ENCODE measurements around the gene PPFIBP1. TPM values are rescaled to one million over a fixed set of nuclear protein-coding genes. Genes with fewer than 3 reads are reported as not detected.
"Not testable (repeated sequence)": the region's sequence is repeated elsewhere in the genome, so short reads cannot be mapped to it uniquely, and the experiment has no call there.

PPFIBP1 gene
- total and polyA plus RNA-seq, 2 of the 4 experiments (the other 2 are of a cell fraction) = 30.4 to 72.2 TPM

DNA sequence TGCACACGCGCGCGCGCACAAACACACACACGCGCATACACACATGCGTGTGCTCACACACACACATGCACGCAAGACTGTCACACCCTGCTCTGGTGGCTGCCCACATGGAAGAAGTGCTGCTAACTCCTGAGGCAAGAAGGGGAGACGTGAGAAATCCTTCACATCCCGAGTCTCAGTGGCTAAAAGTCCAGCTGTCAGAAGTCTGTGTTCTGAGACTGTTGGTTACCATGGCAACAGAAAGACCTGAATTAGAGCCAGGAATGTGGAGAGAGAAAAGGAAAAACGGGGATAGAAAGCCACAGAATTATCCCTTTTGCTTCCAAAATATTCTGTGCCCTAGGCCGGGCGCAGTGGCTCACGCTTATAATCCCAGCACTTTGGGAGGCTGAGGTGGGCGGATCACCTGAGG, 71.2 kb downstream of the PPFIBP1 start:
- Histone ChIP-seq H3K79me1 (ENCODE audit: low read depth in 1 of 2, low read length in 2 of 2) (peaks cover 28 to 74% of the 10 kb centered on the region in 2 experiments), H3K27me3 (ENCODE audit: control insufficient read depth, insufficient read depth, low read length) (no peaks in the 10 kb centered on the region), H3K56ac (ENCODE audit: extremely low read depth, insufficient read depth, low read length) (no peak overlapping the region), H2BK5ac (ENCODE audit: low read depth, low read length, poor library complexity, severe bottlenecking) (no peak overlapping the region), H2AK5ac (ENCODE audit: low read depth, low read length) (peak overlapping the region; percentile 98), H3K23ac (ENCODE audit: low read depth, low read length) (peak overlapping the region; percentile 90; the same call in 1 of the 2 replicates), H4K8ac (ENCODE audit: low read depth in 2 of 2, low read length in 2 of 2) (peak overlapping the region in 1 of 2 experiments; percentile 40; a peak in 1 of 4 replicates), H3K18ac (ENCODE audit: low read depth, low read length) (no peak overlapping the region), H3K4me3 (ENCODE audit: insufficient read depth, low read depth, low read length) (no peak overlapping the region), H3K27ac (ENCODE audit: insufficient read depth, low read length) (no peak overlapping the region), H2AK9ac (replicated peaks; ENCODE audit: low read depth, low read length, poor library complexity) (peak overlapping the region; percentile 70), H2AFZ (replicated peaks; ENCODE audit: low read length, poor library complexity) (peak overlapping the region; percentile 49), H2BK15ac (ENCODE audit: low read depth, low read length) (no peak overlapping the region; the same call in 2 of the 3 replicates), H4K5ac (ENCODE audit: low read depth, low read length) (no peak overlapping the region), H3K9ac (ENCODE audit: low read depth, low read length) (no peak overlapping the region), H3K9me3 (ENCODE audit: control insufficient read depth, insufficient read depth, low read length) (no peaks in the 10 kb centered on the region), H3K4me1 (ENCODE audit: control insufficient read depth, insufficient read depth, low read length) (peaks cover 7% of the 10 kb centered on the region), H2BK120ac (ENCODE audit: low read depth, low read length) (no peak overlapping the region), H2BK20ac (ENCODE audit: low read depth, low read length) (0 out of 2 replicates have a peak overlapping the region, but pooled peaks have one; percentile 38), H3K36me3 (ENCODE audit: control insufficient read depth, insufficient read depth, low read length) (no peaks in the 10 kb centered on the region; the same call in 1 of the 2 replicates), H3K9me1 (ENCODE audit: insufficient read depth, low read length) (peaks cover 12% of the 10 kb centered on the region), H3K4me2 (ENCODE audit: low read depth, low read length) (peak overlapping the region; percentile 18; the same call in 1 of the 2 replicates), H3K4ac (ENCODE audit: low read depth, low read length) (no peak overlapping the region), H3K14ac (replicated peaks; ENCODE audit: low read depth, low read length) (peak overlapping the region; percentile 93; the same call in 1 of the 2 replicates), H4K91ac (ENCODE audit: insufficient read depth, low read depth, low read length) (no peak overlapping the region), H4K20me1 (ENCODE audit: insufficient read depth, low read length) (peaks cover 16% of the 10 kb centered on the region)
- TF ChIP-seq NFE2L2 (IDR thresholded peaks at IDR 0.05; ENCODE audit: low read depth, low read length) (no peak), CHD1 (IDR thresholded peaks at IDR 0.05; ENCODE audit: low read depth, low read length) (no peak), SMC3 (IDR thresholded peaks at IDR 0.05; ENCODE audit: low read depth, low read length) (no peak), FOS (IDR thresholded peaks at IDR 0.05; ENCODE audit: low read depth, low read length) (no peak), CEBPB (IDR thresholded peaks at IDR 0.05; ENCODE audit: low read depth, low read length) (no peak), MXI1 (IDR thresholded peaks at IDR 0.05; ENCODE audit: borderline replicate concordance, low read depth, low read length) (peak; percentile 62; the same call in 1 of the 2 replicates), POLR2A (IDR thresholded peaks at IDR 0.05; ENCODE audit: low read depth, low read length) (no peak)
- BruUV-seq (replicated peaks) = no TSS peak
- in situ Hi-C loops (cut with MboI; ENCODE audit: low sequenced_read_pairs) (no loop called here), intact Hi-C loops (cut with micrococcal nuclease) (no loop called here), dilution Hi-C loops (cut with HindIII; ENCODE audit: low sequenced_read_pairs, unreplicated experiment) (no loop called here)
- 39% methylated on average over 3 of the region's 16 CpGs; no CpG with 5 or more reads in 1 of the 2 experiments for WGBS, 2 experiments (ENCODE audit: extremely low coverage in 2 of 2, insufficient read length in 1 of 2)
- ChIA-PET CTCF (interaction anchor here (0.5 kb wide), 1 partner anchor 493 kb away, joined by 6 read pairs; no protein-coding TSS in a partner anchor), POLR2A (ENCODE audit: unreplicated experiment) (no interaction called here)
- peak; percentile 89 for DNase-seq
- peak; percentile 63 for ATAC-seq (ENCODE audit: low read depth)

DNA sequence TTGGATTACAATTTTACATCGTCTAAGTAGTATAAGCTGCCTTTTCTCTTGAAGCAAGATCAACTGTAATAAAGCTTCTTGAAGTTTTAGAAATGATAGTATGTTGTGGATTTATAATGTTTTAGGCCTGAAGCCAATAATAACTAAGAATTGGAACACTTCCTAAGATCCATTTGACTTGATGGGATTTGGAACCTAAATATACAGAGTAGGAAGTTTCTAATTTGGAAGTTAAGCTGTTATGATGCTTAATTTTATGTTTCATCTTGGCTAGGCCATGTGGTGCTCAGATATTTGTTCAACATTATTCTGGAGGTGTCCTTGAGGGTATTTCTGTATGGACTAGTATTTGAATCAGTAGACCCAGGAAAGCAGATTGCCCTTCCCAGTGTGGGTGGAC, 74.9 kb downstream of the PPFIBP1 start:
- ATAC-seq (ENCODE audit: low read depth); H2AK5ac ChIP-seq (ENCODE audit: low read depth, low read length); DNase-seq; H4K20me1 ChIP-seq (ENCODE audit: insufficient read depth, low read length); H2BK120ac ChIP-seq (ENCODE audit: low read depth, low read length); H2BK15ac ChIP-seq (ENCODE audit: low read depth, low read length); POLR2A ChIA-PET (ENCODE audit: unreplicated experiment); H3K27ac ChIP-seq (ENCODE audit: insufficient read depth, low read length); H4K91ac ChIP-seq (ENCODE audit: insufficient read depth, low read depth, low read length); intact Hi-C loops (cut with micrococcal nuclease); dilution Hi-C loops (cut with HindIII; ENCODE audit: low sequenced_read_pairs, unreplicated experiment); H2BK5ac ChIP-seq (ENCODE audit: low read depth, low read length, poor library complexity, severe bottlenecking); H3K4me3 ChIP-seq (ENCODE audit: insufficient read depth, low read depth, low read length); H3K9ac ChIP-seq (ENCODE audit: low read depth, low read length); BruUV-seq (replicated peaks); H3K4me1 ChIP-seq (ENCODE audit: control insufficient read depth, insufficient read depth, low read length); H2AFZ ChIP-seq (replicated peaks; ENCODE audit: low read length, poor library complexity); H3K23ac ChIP-seq (ENCODE audit: low read depth, low read length); H2AK9ac ChIP-seq (replicated peaks; ENCODE audit: low read depth, low read length, poor library complexity); H2BK20ac ChIP-seq (ENCODE audit: low read depth, low read length); H3K4ac ChIP-seq (ENCODE audit: low read depth, low read length); H3K4me2 ChIP-seq (ENCODE audit: low read depth, low read length); H3K36me3 ChIP-seq (ENCODE audit: control insufficient read depth, insufficient read depth, low read length); H4K8ac ChIP-seq (ENCODE audit: low read depth in 2 of 2, low read length in 2 of 2); H3K9me1 ChIP-seq (ENCODE audit: insufficient read depth, low read length); H3K14ac ChIP-seq (replicated peaks; ENCODE audit: low read depth, low read length); H3K27me3 ChIP-seq (ENCODE audit: control insufficient read depth, insufficient read depth, low read length); H4K5ac ChIP-seq (ENCODE audit: low read depth, low read length); in situ Hi-C loops (cut with MboI; ENCODE audit: low sequenced_read_pairs); H3K9me3 ChIP-seq (ENCODE audit: control insufficient read depth, insufficient read depth, low read length); H3K56ac ChIP-seq (ENCODE audit: extremely low read depth, insufficient read depth, low read length): not testable (repeated sequence)
- CTCF ChIA-PET = interaction anchor here (0.6 kb wide), 1 partner anchor 606 kb away, joined by 4 read pairs; no protein-coding TSS in a partner anchor
- no CpG with 5 or more reads among the region's 1 CpG for WGBS, 2 experiments (ENCODE audit: extremely low coverage in 2 of 2, insufficient read length in 1 of 2)
- Histone ChIP-seq H3K79me1 (ENCODE audit: low read depth in 1 of 2, low read length in 2 of 2) (peaks cover 17 to 67% of the 10 kb centered on the region in 2 experiments), H3K18ac (ENCODE audit: low read depth, low read length) (peak overlapping the region; percentile 9; the same call in 1 of the 2 replicates)

All from IMR-90 (cell line).